GM23248 (cell line): ENCODE measurements around the gene MYPN. TPM values are rescaled to one million over a fixed set of nuclear protein-coding genes. Genes with fewer than 3 reads are reported as not detected.

Source experiments
- DNase-seq: peaks from one replicate; pipeline ENCODE4 v3.0.0-alpha.2; 2015
- H2AFZ ChIP-seq: fragments of 200-600 bp; sonication (generic); 2 replicates; pipeline ENCODE4 v1.6.1; 2016; ENCODE audit warnings: antibody characterized with exemption
- H3F3A ChIP-seq: fragments of 200-600 bp; sonication (generic); 2 replicates; pipeline ENCODE4 v1.6.1; 2016; ENCODE audit warnings: mild to moderate bottlenecking, antibody characterized with exemption, mixed run types; ENCODE audit not compliant: insufficient read depth
- H3K27ac ChIP-seq: fragments of 200-600 bp; sonication (generic); 2 replicates; pipeline ENCODE4 v1.5.1; 2016; ENCODE audit warnings: mild to moderate bottlenecking
- H3K27me3 ChIP-seq: fragments of 200-600 bp; sonication (generic); replicated peaks from 2 replicates; pipeline ENCODE4 v1.6.1; 2016; ENCODE audit warnings: mild to moderate bottlenecking; ENCODE audit not compliant: insufficient read depth
- H3K36me3 ChIP-seq: fragments of 200-600 bp; sonication (generic); 2 replicates; pipeline ENCODE4 v1.6.1; 2016; ENCODE audit warnings: low read depth, mild to moderate bottlenecking
- H3K4me1 ChIP-seq: fragments of 200-600 bp; sonication (generic); 2 replicates; pipeline ENCODE4 v1.6.1; 2016; ENCODE audit warnings: mild to moderate bottlenecking; ENCODE audit not compliant: insufficient read depth
- H3K4me2 ChIP-seq: fragments of 200-600 bp; sonication (generic); one replicate; pipeline ENCODE4 v1.6.1; 2016; ENCODE audit warnings: mild to moderate bottlenecking; ENCODE audit not compliant: unreplicated experiment
- H3K4me3 ChIP-seq: fragments of 200-600 bp; sonication (generic); 2 replicates; pipeline ENCODE4 v1.5.1; 2016; ENCODE audit warnings: mild to moderate bottlenecking
- H3K79me2 ChIP-seq: fragments of 200-600 bp; sonication (generic); 2 replicates; pipeline ENCODE4 v1.6.1; 2016; ENCODE audit warnings: mild to moderate bottlenecking; ENCODE audit not compliant: insufficient read depth
- H3K9ac ChIP-seq: fragments of 200-600 bp; sonication (generic); 2 replicates; pipeline ENCODE4 v1.6.1; 2016; ENCODE audit warnings: mild to moderate bottlenecking
- H3K9me2 ChIP-seq: fragments of 200-600 bp; sonication (generic); 2 replicates; pipeline ENCODE4 v1.6.1; 2016; ENCODE audit warnings: mixed run types, mild to moderate bottlenecking, moderate library complexity; ENCODE audit not compliant: insufficient read depth
- H3K9me3 ChIP-seq: fragments of 200-600 bp; sonication (generic); one replicate; pipeline ENCODE4 v1.6.1; 2017; ENCODE audit warnings: low read depth
- H4K20me1 ChIP-seq: fragments of 200-600 bp; sonication (generic); 2 replicates; pipeline ENCODE4 v1.6.0; 2016; ENCODE audit not compliant: insufficient read depth
- EZH2 ChIP-seq: fragments of 200-600 bp; sonication (generic); IDR thresholded peaks from 2 replicates; pipeline ENCODE4 v1.6.1; 2018; ENCODE audit warnings: antibody characterized with exemption, mild to moderate bottlenecking; ENCODE audit not compliant: insufficient read depth, poor library complexity, severe bottlenecking
- EZH2phosphoT487 ChIP-seq: fragments of 200-600 bp; sonication (generic); IDR thresholded peaks from 2 replicates; pipeline ENCODE4 v1.6.1; 2018; ENCODE audit warnings: antibody characterized with exemption, moderate library complexity, mild to moderate bottlenecking, low read depth; ENCODE audit not compliant: insufficient read depth
- WGBS, 2 experiments: methylation state at CpG; one replicate each; pipeline ENCODE4 v1.1.6; 2015 to 2017; ENCODE audit warnings: low lambda C conversion rate in 2 of 2, low coverage in 1 of 2; ENCODE audit errors: missing lambda C conversion rate in 2 of 2; 5-methylcytosine and 5-hydroxymethylcytosine counted together
- in situ Hi-C: fragments of 300-500 bp; cut with MboI; formaldehyde crosslinking; loops from 2 replicates; pipeline ENCODE4 v1.15.0; 2020
- polyA plus RNA-seq: library from polyadenylated mRNA; unstranded; fragments of >200 nt; fragmentation: Nextera tagmentation; extraction: Ambion mirVana; gene quantifications from 2 replicates; pipeline ENCODE4 v1.2.1, GENCODE V29; 2016
- total RNA-seq: library from RNA; depleted of rRNA; stranded (reverse); fragments of >200 nt; shearing (Covaris generic); gene quantifications from 2 replicates; pipeline ENCODE4 v1.2.3, GENCODE V29; 2014

MYPN gene
- total and polyA plus RNA-seq, 2 experiments from 2014 or later, result 9.2 to 14.5 TPM

DNA sequence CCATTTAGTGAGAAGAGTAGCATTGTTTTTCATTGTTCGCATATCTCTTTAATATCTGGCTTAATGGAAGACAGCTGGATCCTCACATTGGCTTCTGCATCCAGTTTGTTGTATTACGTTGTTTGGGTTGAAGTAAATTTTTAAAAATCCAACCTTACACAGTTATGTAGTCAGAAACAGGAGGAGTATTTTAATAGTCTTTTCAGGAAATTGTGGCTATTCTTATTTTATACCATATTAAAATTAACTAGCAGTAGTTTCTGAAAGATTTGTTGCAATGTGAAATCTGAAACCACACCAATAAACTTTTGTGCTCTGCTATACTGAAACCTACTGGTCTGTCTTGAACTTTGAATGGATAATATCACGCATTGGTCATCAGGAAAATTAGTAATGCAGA lies 27.9 kb downstream of the MYPN start:
- H3F3A ChIP-seq, result peaks cover 62% of the 10 kb centered on the region
- H4K20me1 ChIP-seq, result no peaks in the 10 kb centered on the region
- peak overlapping the region; percentile 67 for H3K9ac ChIP-seq
- in situ Hi-C loops, result no loop called here
- no peaks in the 10 kb centered on the region for H3K27me3 ChIP-seq
- DNase-seq, result peak; percentile 60
- H3K27ac ChIP-seq, result peak overlapping the region; percentile 96
- no peaks in the 10 kb centered on the region for H3K9me3 ChIP-seq
- peaks cover 67% of the 10 kb centered on the region for H3K4me1 ChIP-seq
- peaks cover 31% of the 10 kb centered on the region for H3K79me2 ChIP-seq
- TF ChIP-seq EZH2phosphoT487 (no peak), EZH2 (no peak)
- H3K9me2 ChIP-seq, result no peaks in the 10 kb centered on the region
- H3K36me3 ChIP-seq, result no peaks in the 10 kb centered on the region
- no peak overlapping the region for H2AFZ ChIP-seq
- peak overlapping the region; percentile 88 for H3K4me2 ChIP-seq
- WGBS, 2 experiments, result 19 to 20% methylated on average over 3 of the region's 3 CpGs
- peak overlapping the region; percentile 59 for H3K4me3 ChIP-seq

GRCh38 chr10:68138526-68138925 lies 29.2 kb downstream of the MYPN start:
- in situ Hi-C loops, result no loop called here
- no peaks in the 10 kb centered on the region for H3K9me3 ChIP-seq
- no peaks in the 10 kb centered on the region for H3K27me3 ChIP-seq
- DNase-seq, result no peak
- H3K4me2 ChIP-seq, result no peak overlapping the region
- peaks cover 18% of the 10 kb centered on the region for H3K79me2 ChIP-seq
- peaks cover 48% of the 10 kb centered on the region for H3F3A ChIP-seq
- no peak overlapping the region for H3K9ac ChIP-seq
- H2AFZ ChIP-seq, result no peak overlapping the region
- TF ChIP-seq EZH2 (no peak), EZH2phosphoT487 (no peak)
- H3K27ac ChIP-seq, result no peak overlapping the region; the same call in 1 of the 2 replicates
- H3K36me3 ChIP-seq, result no peaks in the 10 kb centered on the region
- peaks cover 63% of the 10 kb centered on the region for H3K4me1 ChIP-seq
- H3K4me3 ChIP-seq, result no peak overlapping the region
- no peaks in the 10 kb centered on the region for H3K9me2 ChIP-seq
- H4K20me1 ChIP-seq, result no peaks in the 10 kb centered on the region

DNA sequence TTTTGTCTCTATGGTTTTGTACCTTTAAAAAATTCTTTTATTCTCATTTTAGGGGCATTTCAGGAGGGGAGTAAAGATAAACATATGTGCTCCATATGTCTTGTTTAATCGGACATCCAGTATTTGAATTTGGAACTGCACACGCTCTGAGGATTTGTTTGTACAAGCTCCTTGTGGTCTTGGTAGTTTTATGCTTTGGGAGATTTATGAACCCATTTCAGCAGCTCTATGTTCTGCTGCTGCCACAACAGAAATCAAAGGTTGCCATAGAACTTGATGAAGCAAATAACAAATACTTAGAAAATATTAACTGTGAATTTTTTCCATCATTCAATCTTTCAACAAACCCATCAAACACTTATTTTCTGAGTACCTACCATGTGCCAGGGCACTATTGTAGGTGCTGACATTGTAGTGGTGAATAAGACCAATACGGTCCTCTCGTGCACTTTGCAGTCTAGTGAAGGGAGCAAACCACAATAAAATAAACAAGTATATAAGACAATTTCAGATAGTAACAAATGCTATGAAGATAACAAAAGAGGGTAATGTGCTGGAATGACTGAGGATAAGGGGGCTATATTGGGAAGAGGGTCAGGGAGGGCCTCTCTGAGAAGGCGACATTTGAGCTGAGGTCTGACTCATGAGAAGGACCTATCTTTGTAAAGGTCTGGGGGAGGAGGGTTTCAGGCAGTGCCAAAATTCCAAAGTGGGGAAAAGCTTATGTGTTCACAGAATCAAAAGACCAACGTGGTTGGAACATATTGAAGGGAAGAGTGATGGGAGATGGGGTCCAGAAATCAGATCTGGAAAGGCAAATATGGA lies 30.4 kb downstream of the MYPN start:
- Histone ChIP-seq H3K4me3 (no peak overlapping the region), H3K4me1 (peaks cover 53% of the 10 kb centered on the region), H3K27me3 (no peaks in the 10 kb centered on the region), H3K36me3 (no peaks in the 10 kb centered on the region), H3K4me2 (no peak overlapping the region), H3F3A (peaks cover 38% of the 10 kb centered on the region), H3K9me2 (no peaks in the 10 kb centered on the region), H3K9me3 (no peaks in the 10 kb centered on the region), H2AFZ (no peak overlapping the region), H3K79me2 (peaks cover 18% of the 10 kb centered on the region), H4K20me1 (no peaks in the 10 kb centered on the region), H3K27ac (peak overlapping the region; percentile 18; the same call in 1 of the 2 replicates), H3K9ac (no peak overlapping the region)
- in situ Hi-C loops, result no loop called here
- TF ChIP-seq EZH2 (no peak), EZH2phosphoT487 (no peak)
- DNase-seq, result peak; percentile 24
- WGBS, 2 experiments, result 46 to 49% methylated on average over 6 of the region's 6 CpGs

- in situ Hi-C loops, result no loop called here
- Histone ChIP-seq H3F3A (peaks cover 26% of the 10 kb centered on the region), H3K9me2 (no peaks in the 10 kb centered on the region), H4K20me1 (no peaks in the 10 kb centered on the region), H3K4me2 (no peak overlapping the region), H3K79me2 (peaks cover 18% of the 10 kb centered on the region), H3K36me3 (peaks cover 10% of the 10 kb centered on the region), H3K27me3 (no peaks in the 10 kb centered on the region), H3K9ac (no peak overlapping the region), H2AFZ (no peak overlapping the region), H3K27ac (no peak overlapping the region), H3K4me3 (no peak overlapping the region), H3K9me3 (no peaks in the 10 kb centered on the region), H3K4me1 (peaks cover 25% of the 10 kb centered on the region)
- WGBS, 2 experiments, result 96 to 99% methylated on average over 4 of the region's 4 CpGs
- TF ChIP-seq EZH2phosphoT487 (no peak), EZH2 (no peak)
- DNase-seq, result no peak
These were observed 33.5 kb downstream of the MYPN start for GRCh38 chr10:68142761-68143160.
